GM12891 (cell line): Measurements from ENCODE around the gene C7.

Experiments
- POLR2A ChIP-seq: IDR thresholded peaks from 2 replicates; pipeline ENCODE4 v1.6.1; 2011; ENCODE audit warnings: low read depth, low read length, control low read depth
- POLR2AphosphoS5 ChIP-seq: IDR thresholded peaks from 2 replicates; pipeline ENCODE4 v1.6.1; 2011; ENCODE audit warnings: low read depth, low read length, control low read depth
- POU2F2 ChIP-seq: IDR thresholded peaks from 2 replicates; pipeline ENCODE4 v1.6.1; 2011; ENCODE audit warnings: low read depth, mild to moderate bottlenecking, control low read depth, low read length, moderate library complexity
- SPI1 ChIP-seq: IDR thresholded peaks from 2 replicates; pipeline ENCODE4 v1.6.1; 2011; ENCODE audit warnings: low read depth, low read length, control low read depth
- TAF1 ChIP-seq: IDR thresholded peaks from 2 replicates; pipeline ENCODE4 v1.6.1; 2011; ENCODE audit warnings: low read depth, low read length, control low read depth

GRCh38 chr5:40955313-40955712, 46.0 kb downstream of the C7 start:
- TF ChIP-seq POLR2AphosphoS5 (no peak), POLR2A (no peak), TAF1 (no peak), SPI1 (no peak), POU2F2 (no peak)
